GM12878 (cell line): ENCODE data around the gene NUCB1.
A peak's percentile ranks its signal among the peaks of the same experiment; 100 is the strongest.

Experiments used
- NR2C2 ChIP-seq: IDR thresholded peaks from 2 replicates; pipeline ENCODE4 v1.6.1; 2011; ENCODE audit warnings: borderline replicate concordance, low read depth; ENCODE audit not compliant: control insufficient read depth, insufficient read length
- POLR2A ChIP-seq: IDR thresholded peaks from 2 replicates; pipeline ENCODE4 v1.6.1; 2011; ENCODE audit warnings: low read depth, mild to moderate bottlenecking, low read length
- POLR2AphosphoS2 ChIP-seq: IDR thresholded peaks from 2 replicates; pipeline ENCODE4 v1.6.1; 2011; ENCODE audit warnings: low read depth, mild to moderate bottlenecking, low read length, improper control_type of control experiment, moderate library complexity
- TCF12 ChIP-seq: IDR thresholded peaks from 2 replicates; pipeline ENCODE4 v1.6.1; 2011; ENCODE audit warnings: low read depth, mild to moderate bottlenecking, low read length

DNA sequence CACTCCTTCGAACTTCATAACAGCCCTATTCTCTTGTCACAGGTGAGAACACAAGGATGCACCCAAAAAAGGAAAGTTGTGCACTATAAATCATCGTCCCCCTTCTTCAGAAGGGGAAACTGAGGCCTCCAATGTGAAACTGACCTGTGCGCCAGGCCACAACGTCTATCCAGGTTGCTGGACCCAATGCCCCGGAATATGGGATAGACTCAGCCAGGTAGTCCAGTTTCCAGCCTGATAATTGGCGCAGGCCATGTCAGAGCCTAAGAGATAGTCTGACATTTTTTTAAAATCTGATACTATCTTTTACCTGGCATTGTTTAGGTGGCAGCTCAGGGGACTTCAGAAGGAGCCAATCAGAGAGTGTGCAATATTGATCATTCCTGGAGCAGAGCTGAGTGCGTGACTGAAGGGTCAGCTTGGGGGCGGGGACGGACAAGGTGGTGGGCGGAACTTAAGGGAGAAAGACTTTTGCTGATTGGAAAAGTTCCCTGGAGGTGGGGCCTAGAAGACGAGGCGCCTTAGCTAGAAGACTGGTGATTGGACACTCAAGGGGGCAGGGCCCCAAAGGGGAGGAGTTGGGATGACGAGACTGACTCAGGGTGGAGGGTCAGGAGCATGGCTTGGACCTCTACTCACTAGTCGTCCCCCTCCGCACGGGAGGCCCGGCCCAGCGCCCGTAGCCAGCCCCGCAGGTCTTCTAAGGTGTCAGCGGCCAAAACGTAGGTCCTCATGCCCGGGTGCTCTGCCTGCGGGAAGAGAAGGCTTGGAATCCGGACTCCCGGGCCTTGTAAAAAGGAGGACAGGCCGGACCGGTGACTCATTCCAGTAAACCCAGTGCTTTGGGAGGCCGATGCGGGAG is 40.2 kb upstream of the NUCB1 start:
- TF ChIP-seq TCF12 (no peak), POLR2AphosphoS2 (no peak), POLR2A (0 out of 2 replicates have a peak, but pooled peaks have one; percentile 30), NR2C2 (no peak)
